Renal cortex interstitium (tissue), 11 donors: ENCODE measurements around the gene USP20. TPM values are rescaled to one million over a fixed set of nuclear protein-coding genes. Genes with fewer than 3 reads are reported as not detected.

Source experiments
- DNase-seq, 11 donors: peaks; one replicate each; pipeline ENCODE4 v3.0.0-alpha.2; 2013; ENCODE audit warnings: low read depth in 9 of 11, low spot score in 4 of 11; ENCODE audit errors: extremely low read depth in 1 of 11
- polyA plus RNA-seq, 3 donors: library from polyadenylated mRNA; unstranded; fragments of 120-200 nt; gene quantifications; one replicate each; pipeline ENCODE4 v1.2.1, GENCODE V29; 2013; ENCODE audit not compliant: insufficient read length in 3 of 3

USP20 gene
- polyA plus RNA-seq, 3 donors: 17.1 to 25.9 (median 21.8) TPM

GRCh38 chr9:129868023-129868871 lies 33.0 kb downstream of the USP20 start:
- DNase-seq: no peak

GRCh38 chr9:129868872-129869486 lies 33.7 kb downstream of the USP20 start:
- no peak for DNase-seq

- no peak for DNase-seq
Observed at GRCh38 chr9:129869585-129870501, 34.6 kb downstream of the USP20 start.

- peak in 2 of 11 donors; percentile 53 for DNase-seq
Observed at GRCh38 chr9:129871046-129871445, 35.8 kb downstream of the USP20 start.

GRCh38 chr9:129873563-129874190 lies 38.4 kb downstream of the USP20 start:
- no peak for DNase-seq

GRCh38 chr9:129874261-129875101 lies 39.2 kb downstream of the USP20 start:
- DNase-seq: no peak

GRCh38 chr9:129875181-129875611 lies 39.9 kb downstream of the USP20 start:
- no peak for DNase-seq

GRCh38 chr9:129875687-129876395 lies 40.6 kb downstream of the USP20 start:
- no peak for DNase-seq

GRCh38 chr9:129876815-129877214 lies 41.6 kb downstream of the USP20 start:
- DNase-seq: no peak

GRCh38 chr9:129878291-129878690 lies 43.0 kb downstream of the USP20 start:
- no peak for DNase-seq

GRCh38 chr9:129879103-129879699 lies 43.9 kb downstream of the USP20 start:
- no peak for DNase-seq

GRCh38 chr9:129879991-129880653 lies 44.9 kb downstream of the USP20 start:
- no peak for DNase-seq

GRCh38 chr9:129880654-129881546 lies 45.6 kb downstream of the USP20 start:
- DNase-seq: no peak

- DNase-seq: no peak
Observed at GRCh38 chr9:129881547-129882324, 46.5 kb downstream of the USP20 start.
